ENCODE results near the gene ATP5PO. TPM values are rescaled to one million over a fixed set of nuclear protein-coding genes. Genes with fewer than 3 reads are reported as not detected.
A peak's percentile ranks its signal among the peaks of the same experiment; 100 is the strongest.

ATP5PO gene
- total RNA-seq, 4 donors from 2014 or later = 133 to 311 (median 214) TPM

DNA sequence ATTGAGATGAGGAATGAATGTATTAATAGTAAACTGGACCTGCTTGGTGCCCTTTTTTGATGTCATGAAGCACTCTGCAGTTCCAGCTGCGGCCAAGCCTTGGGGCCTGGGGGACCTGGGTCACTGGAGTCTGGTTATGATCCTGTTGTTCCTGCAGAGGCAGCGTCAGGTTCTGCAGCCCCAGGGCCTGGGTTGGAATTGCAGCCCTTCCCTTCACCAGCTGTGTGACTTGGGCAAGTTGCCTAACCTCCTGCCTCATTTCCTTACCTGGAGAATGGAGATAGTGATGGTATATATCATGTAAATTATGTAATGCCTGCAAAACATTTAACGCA is 9.1 kb upstream of the ATP5PO start:
- H3K4me3 ChIP-seq = no peak overlapping the region
- no peaks in the 10 kb centered on the region for H3K9me3 ChIP-seq
- H3K4me1 ChIP-seq = peaks cover 4 to 11% (median 4%) of the 10 kb centered on the region in 3 donors
- no peaks in the 10 kb centered on the region for H3K36me3 ChIP-seq
- peak overlapping the region in 2 of 4 donors; percentile 57 to 63 for H3K27ac ChIP-seq
- WGBS, 2 donors (ENCODE audit: low coverage in 1 of 2) = 71 to 85% methylated on average over 1 to 2 of the region's 3 CpGs
- no peaks in the 10 kb centered on the region for H3K27me3 ChIP-seq
- no peak for TF ChIP-seq POLR2AphosphoS5 (IDR thresholded peaks at IDR 0.05)
- no peak for ATAC-seq

DNA sequence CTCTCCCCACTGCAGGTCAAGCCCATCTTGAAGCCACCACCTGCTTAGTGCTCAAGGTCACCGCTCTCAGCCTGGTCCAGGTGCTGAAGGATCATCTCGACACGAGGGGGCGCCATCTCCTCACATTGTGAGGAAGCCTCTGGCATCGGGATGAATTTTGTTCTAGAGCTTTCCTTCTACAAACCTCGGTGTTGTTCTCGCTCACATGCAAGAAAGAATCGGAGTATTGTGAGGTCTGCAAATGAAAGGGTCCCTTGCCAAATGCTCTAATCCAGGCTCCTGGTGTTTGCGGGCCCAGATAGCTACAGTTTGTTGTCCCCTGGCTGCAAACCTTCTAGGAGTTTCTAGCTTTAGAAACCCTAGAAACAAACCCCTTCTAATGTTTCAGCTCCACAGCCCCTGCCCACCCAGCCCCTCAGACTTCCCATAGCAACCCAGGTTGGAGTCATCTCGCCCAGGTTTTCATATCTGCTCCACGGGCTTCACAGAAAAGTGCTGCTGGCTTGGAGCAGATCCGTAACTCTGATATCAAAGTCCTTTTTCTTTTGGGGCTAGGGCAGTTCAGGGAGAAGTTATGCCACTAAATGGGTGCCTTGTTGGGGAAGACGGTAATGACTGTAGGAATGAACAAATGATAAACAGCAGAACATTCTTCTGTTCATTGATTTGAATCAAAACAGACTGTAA is 8.6 kb upstream of the ATP5PO start:
- Histone ChIP-seq H3K36me3 (no peaks in the 10 kb centered on the region), H3K9me3 (no peaks in the 10 kb centered on the region), H3K27me3 (no peaks in the 10 kb centered on the region), H3K27ac (peak overlapping the region in 2 of 4 donors; percentile 57 to 63), H3K4me3 (no peak overlapping the region), H3K4me1 (peaks cover 4 to 11% (median 4%) of the 10 kb centered on the region in 3 donors)
- TF ChIP-seq POLR2AphosphoS5 (IDR thresholded peaks at IDR 0.05) = peak; percentile 53
- TF ChIP-seq, protein P1, sequence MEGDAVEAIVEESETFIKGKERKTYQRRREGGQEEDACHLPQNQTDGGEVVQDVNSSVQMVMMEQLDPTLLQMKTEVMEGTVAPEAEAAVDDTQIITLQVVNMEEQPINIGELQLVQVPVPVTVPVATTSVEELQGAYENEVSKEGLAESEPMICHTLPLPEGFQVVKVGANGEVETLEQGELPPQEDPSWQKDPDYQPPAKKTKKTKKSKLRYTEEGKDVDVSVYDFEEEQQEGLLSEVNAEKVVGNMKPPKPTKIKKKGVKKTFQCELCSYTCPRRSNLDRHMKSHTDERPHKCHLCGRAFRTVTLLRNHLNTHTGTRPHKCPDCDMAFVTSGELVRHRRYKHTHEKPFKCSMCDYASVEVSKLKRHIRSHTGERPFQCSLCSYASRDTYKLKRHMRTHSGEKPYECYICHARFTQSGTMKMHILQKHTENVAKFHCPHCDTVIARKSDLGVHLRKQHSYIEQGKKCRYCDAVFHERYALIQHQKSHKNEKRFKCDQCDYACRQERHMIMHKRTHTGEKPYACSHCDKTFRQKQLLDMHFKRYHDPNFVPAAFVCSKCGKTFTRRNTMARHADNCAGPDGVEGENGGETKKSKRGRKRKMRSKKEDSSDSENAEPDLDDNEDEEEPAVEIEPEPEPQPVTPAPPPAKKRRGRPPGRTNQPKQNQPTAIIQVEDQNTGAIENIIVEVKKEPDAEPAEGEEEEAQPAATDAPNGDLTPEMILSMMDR (IDR thresholded peaks at IDR 0.05) = peak; percentile 85 to 94 (median 92)
- no peak for TF ChIP-seq EP300 (IDR thresholded peaks at IDR 0.05)
- no peak for TF ChIP-seq POLR2A (IDR thresholded peaks at IDR 0.05)
- ATAC-seq = peak; percentile 81
- WGBS, 2 donors (ENCODE audit: low coverage in 1 of 2) = 0 to 8% methylated on average over 1 to 8 of the region's 13 CpGs

DNA sequence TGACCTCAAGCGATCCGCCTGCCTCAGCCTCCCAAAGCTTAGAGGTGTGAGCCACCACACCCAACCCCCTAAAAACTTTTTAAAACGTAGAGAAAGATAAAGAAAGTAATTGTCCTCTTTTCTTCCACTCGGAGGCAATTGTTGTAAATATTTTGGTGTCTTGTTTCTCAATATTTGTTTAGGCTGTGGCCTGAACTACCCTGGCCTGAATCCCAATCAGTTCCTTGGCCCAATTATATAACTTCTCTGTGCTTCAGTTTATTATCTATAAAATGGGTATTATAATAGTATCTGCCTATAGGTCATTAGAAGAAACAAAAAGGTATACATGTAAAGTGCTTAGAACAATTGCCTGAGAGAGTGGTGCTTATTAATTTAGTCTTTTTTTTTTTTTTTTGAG is 1.8 kb upstream of the ATP5PO start:
- no peaks in the 10 kb centered on the region for H3K27me3 ChIP-seq
- no peak overlapping the region for H3K4me3 ChIP-seq
- TF ChIP-seq, protein P1 (IDR thresholded peaks at IDR 0.05) = no peak
- TF ChIP-seq EP300 (IDR thresholded peaks at IDR 0.05) (no peak), POLR2A (IDR thresholded peaks at IDR 0.05) (no peak), POLR2AphosphoS5 (IDR thresholded peaks at IDR 0.05) (no peak)
- no peaks in the 10 kb centered on the region for H3K9me3 ChIP-seq
- 62 to 88% methylated on average over 2 to 4 of the region's 4 CpGs for WGBS, 2 donors (ENCODE audit: low coverage in 1 of 2)
- H3K27ac ChIP-seq = no peak overlapping the region
- H3K36me3 ChIP-seq = peaks cover 0 to 9% of the 10 kb centered on the region in 2 donors
- peaks cover 0 to 29% (median 9%) of the 10 kb centered on the region in 3 donors for H3K4me1 ChIP-seq
- ATAC-seq = no peak

DNA sequence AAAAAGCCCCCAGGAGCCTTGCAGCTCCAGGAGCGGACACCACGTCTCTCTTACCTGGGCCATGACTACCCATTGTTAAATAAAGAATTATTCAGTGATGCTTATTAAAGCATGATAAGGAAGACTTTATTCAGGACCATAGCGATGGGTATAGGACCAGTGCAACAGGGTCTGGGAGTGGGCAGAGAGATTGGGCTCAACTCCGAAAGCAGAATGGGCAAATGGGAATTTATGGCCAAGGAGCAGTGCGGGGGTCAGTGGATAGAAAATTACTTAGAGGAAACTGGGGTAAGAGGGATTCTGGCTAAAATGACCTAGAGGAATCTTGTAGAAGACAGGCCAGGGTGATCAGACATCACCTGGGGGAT is 580 bp upstream of the ATP5PO start:
- Histone ChIP-seq H3K27ac (peak overlapping the region in 3 of 4 donors; percentile 85 to 92 (median 88)), H3K4me3 (peak overlapping the region; percentile 59 to 74), H3K27me3 (no peaks in the 10 kb centered on the region), H3K9me3 (no peaks in the 10 kb centered on the region), H3K4me1 (peaks cover 0 to 29% (median 9%) of the 10 kb centered on the region in 3 donors), H3K36me3 (peaks cover 0 to 21% of the 10 kb centered on the region in 2 donors)
- TF ChIP-seq, protein P1 (IDR thresholded peaks at IDR 0.05) = no peak
- no peak for ATAC-seq
- WGBS, 2 donors (ENCODE audit: low coverage in 1 of 2) = 24 to 29% methylated on average over 3 of the region's 5 CpGs

DNA sequence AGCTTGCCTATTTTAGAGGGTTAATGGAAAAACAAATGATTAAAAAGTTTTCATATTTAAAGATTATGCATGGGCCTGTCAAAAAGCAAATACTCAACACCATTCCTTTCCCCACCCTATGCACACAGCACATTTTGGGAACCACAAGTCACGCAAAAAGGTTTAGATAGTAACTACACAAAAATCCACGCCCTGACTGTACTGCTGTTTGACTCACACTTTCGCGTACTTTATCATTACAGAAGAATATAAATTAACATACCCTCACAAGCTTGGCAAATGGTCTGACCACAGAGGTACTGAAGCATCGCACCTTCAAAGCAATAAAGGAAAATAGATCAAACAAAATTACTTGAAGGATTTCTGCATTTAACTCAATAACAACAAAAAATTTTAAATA is 1.4 kb downstream of the ATP5PO start:
- ATAC-seq = no peak

More for the DNA sequence above, 1.4 kb downstream of the ATP5PO start:
- no peaks in the 10 kb centered on the region for H3K27me3 ChIP-seq
- TF ChIP-seq POLR2AphosphoS5 (IDR thresholded peaks at IDR 0.05) = no peak
- no peak for TF ChIP-seq EP300 (IDR thresholded peaks at IDR 0.05)
- TF ChIP-seq, protein P1 (IDR thresholded peaks at IDR 0.05) = no peak
- no peak for TF ChIP-seq POLR2A (IDR thresholded peaks at IDR 0.05)
- H3K4me1 ChIP-seq = peaks cover 0 to 36% (median 9%) of the 10 kb centered on the region in 3 donors
- peaks cover 0 to 41% of the 10 kb centered on the region in 2 donors for H3K36me3 ChIP-seq
- 74 to 95% methylated on average over 5 of the region's 5 CpGs for WGBS, 2 donors (ENCODE audit: low coverage in 1 of 2)
- H3K4me3 ChIP-seq = peak overlapping the region in 1 of 2 donors; percentile 74
- H3K27ac ChIP-seq = no peak overlapping the region
- H3K9me3 ChIP-seq = no peaks in the 10 kb centered on the region
